ENCODE data around the gene OR1M1. TPM values are rescaled to one million over a fixed set of nuclear protein-coding genes. Genes with fewer than 3 reads are reported as not detected.

The OR1M1 gene
- total RNA-seq, 1 donor = not detected

- no peak for DNase-seq (ENCODE audit: low read depth)
- H3K4me3 ChIP-seq (ENCODE audit: low read depth, low read length) = no peak overlapping the region
- no peak for TF ChIP-seq CTCF (IDR thresholded peaks at IDR 0.05; ENCODE audit: insufficient read depth, low read depth, low read length)
Measured at GRCh38 chr19:9076901-9077300, 10.0 kb upstream of the OR1M1 start.

GRCh38 chr19:9078651-9079050, 8.2 kb upstream of the OR1M1 start:
- no peak overlapping the region for H3K4me3 ChIP-seq (ENCODE audit: low read depth, low read length)
- TF ChIP-seq CTCF (IDR thresholded peaks at IDR 0.05; ENCODE audit: insufficient read depth, low read depth, low read length) = no peak
- no peak for DNase-seq (ENCODE audit: low read depth)

- H3K4me3 ChIP-seq (ENCODE audit: low read depth, low read length) = no peak within 1 kb of the TSS
- no peak for TF ChIP-seq CTCF (IDR thresholded peaks at IDR 0.05; ENCODE audit: insufficient read depth, low read depth, low read length)
- DNase-seq (ENCODE audit: low read depth) = no peak
Measured at GRCh38 chr19:9107375-9107774, 20.5 kb downstream of the OR1M1 start, which contains the start of gene OR7G2. Gene OR7G2, minus strand, starts transcription at chr19:9107475. Its CDS starts 4,232 bp downstream, at chr19:9103243.

- DNase-seq (ENCODE audit: low read depth) = no peak
- no peak for TF ChIP-seq CTCF (IDR thresholded peaks at IDR 0.05; ENCODE audit: insufficient read depth, low read depth, low read length)
- no peak overlapping the region for H3K4me3 ChIP-seq (ENCODE audit: low read depth, low read length)
Measured at GRCh38 chr19:9109959-9110358, 23.1 kb downstream of the OR1M1 start.

GRCh38 chr19:9115307-9115813, 28.5 kb downstream of the OR1M1 start, which contains the start of gene OR7G1:
Gene OR7G1, minus strand, starts transcription at chr19:9115763. Its CDS starts 0 bp downstream, at chr19:9115763.
- DNase-seq (ENCODE audit: low read depth) = no peak
- TF ChIP-seq CTCF (IDR thresholded peaks at IDR 0.05; ENCODE audit: insufficient read depth, low read depth, low read length) = no peak
- H3K4me3 ChIP-seq (ENCODE audit: low read depth, low read length) = no peak within 1 kb of the TSS

GRCh38 chr19:9116547-9116946, 29.7 kb downstream of the OR1M1 start:
- no peak for DNase-seq (ENCODE audit: low read depth)
- no peak overlapping the region for H3K4me3 ChIP-seq (ENCODE audit: low read depth, low read length)
- no peak for TF ChIP-seq CTCF (IDR thresholded peaks at IDR 0.05; ENCODE audit: insufficient read depth, low read depth, low read length)

- DNase-seq (ENCODE audit: low read depth) = no peak
- H3K4me3 ChIP-seq (ENCODE audit: low read depth, low read length) = no peak within 1 kb of the TSS
- no peak for TF ChIP-seq CTCF (IDR thresholded peaks at IDR 0.05; ENCODE audit: insufficient read depth, low read depth, low read length)
Measured at GRCh38 chr19:9126900-9127405, 40.1 kb downstream of the OR1M1 start, which contains the start of gene OR7G3. Gene OR7G3, minus strand, starts transcription at chr19:9126950. Its CDS starts 0 bp downstream, at chr19:9126950.
